Breast epithelium (tissue), 4 donors: ENCODE measurements around the gene ANTXRL. TPM values are rescaled to one million over a fixed set of nuclear protein-coding genes. Genes with fewer than 3 reads are reported as not detected.
A peak's percentile ranks its signal among the peaks of the same experiment; 100 is the strongest.
"Not testable (repeated sequence)": the region's sequence is repeated elsewhere in the genome, so short reads cannot be mapped to it uniquely, and the experiment has no call there.

Source experiments
- DNase-seq, 2 donors: peaks; one replicate each; pipeline ENCODE4 v3.0.0-alpha.2; 2019; ENCODE audit warnings: low spot score in 2 of 2
- H3K27ac ChIP-seq, 2 donors: fragments of 200-600 bp; sonication (generic) in 1 of 2; one replicate each; pipeline ENCODE4 v1.5.1; 2016 to 2019; ENCODE audit warnings: mild to moderate bottlenecking in 1 of 2
- H3K27me3 ChIP-seq, 2 donors: fragments of 200-600 bp; sonication (generic) in 1 of 2; one replicate each; pipeline versions ENCODE4 v1.5.1 to v1.6.0; 2017 to 2019; ENCODE audit warnings: control low read depth in 1 of 2, mild to moderate bottlenecking in 1 of 2
- H3K36me3 ChIP-seq: fragments of 200-600 bp; one replicate; pipeline ENCODE4 v1.5.1; 2019
- H3K4me1 ChIP-seq, 2 donors: fragments of 200-600 bp; sonication (generic); one replicate each; pipeline ENCODE4 v1.5.1; 2016 to 2019; ENCODE audit warnings: control low read depth in 1 of 2
- H3K4me3 ChIP-seq, 3 donors: fragments of 200-600 bp; sonication (generic); 1 replicate in 2 of 3; 2 replicates in 1 of 3; pipeline ENCODE4 v1.5.1; 2016 to 2019; ENCODE audit warnings: mild to moderate bottlenecking in 3 of 3, moderate library complexity in 2 of 3
- H3K9me3 ChIP-seq, 2 donors: fragments of 200-600 bp; sonication (generic) in 1 of 2; one replicate each; pipeline ENCODE4 v1.5.1; 2016 to 2019; ENCODE audit warnings: control low read depth in 1 of 2
- CTCF ChIP-seq, 3 donors: fragments of 450-650 bp; IDR thresholded peaks; one replicate each; pipeline ENCODE4 v1.5.1; 2016 to 2017; ENCODE audit warnings: antibody characterized with exemption in 3 of 3, mild to moderate bottlenecking in 3 of 3, moderate library complexity in 3 of 3
- POLR2A ChIP-seq: fragments of 450-650 bp; IDR thresholded peaks from one replicate; pipeline ENCODE4 v1.6.1; 2016; ENCODE audit warnings: antibody characterized with exemption, mild to moderate bottlenecking, moderate library complexity
- POLR2AphosphoS5 ChIP-seq, 3 donors: sonication (generic); formaldehyde crosslinking; IDR thresholded peaks; one replicate each; pipeline ENCODE4 v1.6.1; 2017; ENCODE audit warnings: antibody characterized with exemption in 3 of 3
- intact Hi-C: fragments of 100-400 bp; cut with DNase I; formaldehyde crosslinking; loops from one replicate; pipeline ENCODE4 v1.15.1; 2023; ENCODE audit warnings: low total_unique reads
- total RNA-seq, 3 donors: library from RNA; depleted of rRNA; stranded (reverse); fragments of >200 nt; gene quantifications; one replicate each; pipeline ENCODE4 v1.1.0, GENCODE V29; 2016

The ANTXRL gene
- total RNA-seq, 3 donors from 2014 or later = 0.15 TPM; not detected in 2

- intact Hi-C loops = no loop called here
- peaks cover 0 to 5% of the 10 kb centered on the region in 2 donors for H3K4me1 ChIP-seq
- DNase-seq = peak; percentile 11 to 38
- H3K27ac ChIP-seq = no peak overlapping the region
- TF ChIP-seq POLR2AphosphoS5 (IDR thresholded peaks at IDR 0.05) (no peak), CTCF (IDR thresholded peaks at IDR 0.05) (no peak), POLR2A (no peak)
- no peaks in the 10 kb centered on the region for H3K36me3 ChIP-seq
- no peaks in the 10 kb centered on the region for H3K9me3 ChIP-seq
- no peaks in the 10 kb centered on the region for H3K27me3 ChIP-seq
- no peak overlapping the region for H3K4me3 ChIP-seq
Measured at GRCh38 chr10:46301721-46302479, 15.1 kb downstream of the ANTXRL start.

GRCh38 chr10:46302765-46303352 lies 16.1 kb downstream of the ANTXRL start:
- H3K27me3 ChIP-seq, H3K36me3 ChIP-seq, intact Hi-C loops, H3K9me3 ChIP-seq, H3K27ac ChIP-seq, H3K4me3 ChIP-seq, H3K4me1 ChIP-seq: not testable (repeated sequence)
- peak in 1 of 2 donors; percentile 33 for DNase-seq

- intact Hi-C loops = no loop called here
- H3K27me3 ChIP-seq = no peaks in the 10 kb centered on the region
Measured at GRCh38 chr10:46304062-46304461, 17.3 kb downstream of the ANTXRL start.

GRCh38 chr10:46304671-46305070 lies 17.9 kb downstream of the ANTXRL start:
- H3K36me3 ChIP-seq, H3K9me3 ChIP-seq, H3K4me3 ChIP-seq, H3K27me3 ChIP-seq, H3K4me1 ChIP-seq, intact Hi-C loops: not testable (repeated sequence)
- DNase-seq = peak in 1 of 2 donors; percentile 46
- peak overlapping the region; percentile 36 to 51 for H3K27ac ChIP-seq

More at GRCh38 chr10:46304062-46304461, 17.3 kb downstream of the ANTXRL start:
- H3K4me3 ChIP-seq = no peak overlapping the region
- peaks cover 0 to 5% of the 10 kb centered on the region in 2 donors for H3K4me1 ChIP-seq
- DNase-seq = peak in 1 of 2 donors; percentile 30
- no peaks in the 10 kb centered on the region for H3K36me3 ChIP-seq
- peak overlapping the region in 1 of 2 donors; percentile 25 for H3K27ac ChIP-seq
- no peaks in the 10 kb centered on the region for H3K9me3 ChIP-seq
- TF ChIP-seq POLR2A = no peak
- TF ChIP-seq CTCF (IDR thresholded peaks at IDR 0.05) = no peak
- no peak for TF ChIP-seq POLR2AphosphoS5 (IDR thresholded peaks at IDR 0.05)

- peak in 1 of 2 donors; percentile 51 for DNase-seq
- Histone ChIP-seq H3K27ac (peak overlapping the region; percentile 36 to 51), H3K36me3 (no peaks in the 10 kb centered on the region), H3K27me3 (no peaks in the 10 kb centered on the region), H3K4me1 (peaks cover 0 to 5% of the 10 kb centered on the region in 2 donors), H3K9me3 (no peaks in the 10 kb centered on the region), H3K4me3 (no peak overlapping the region)
- intact Hi-C loops = no loop called here
- TF ChIP-seq CTCF (IDR thresholded peaks at IDR 0.05) (no peak), POLR2AphosphoS5 (IDR thresholded peaks at IDR 0.05) (no peak), POLR2A (no peak)
Measured at GRCh38 chr10:46305079-46305818, 18.5 kb downstream of the ANTXRL start.

GRCh38 chr10:46305986-46306385 lies 19.2 kb downstream of the ANTXRL start:
- intact Hi-C loops = no loop called here
- no peaks in the 10 kb centered on the region for H3K36me3 ChIP-seq
- no peak overlapping the region for H3K4me3 ChIP-seq
- H3K4me1 ChIP-seq = peaks cover 0 to 5% of the 10 kb centered on the region in 2 donors
- H3K27me3 ChIP-seq = no peaks in the 10 kb centered on the region
- H3K9me3 ChIP-seq = no peaks in the 10 kb centered on the region
- no peak for TF ChIP-seq POLR2AphosphoS5 (IDR thresholded peaks at IDR 0.05)
- TF ChIP-seq CTCF (IDR thresholded peaks at IDR 0.05) = no peak
- TF ChIP-seq POLR2A = no peak
- DNase-seq = no peak
- H3K27ac ChIP-seq = peak overlapping the region; percentile 36 to 51
